Keratinocyte (primary cell): ENCODE data around the gene ATP1B2. TPM values are rescaled to one million over a fixed set of nuclear protein-coding genes. Genes with fewer than 3 reads are reported as not detected.

ENCODE experiments used
- DNase-seq: peaks from one replicate; pipeline ENCODE4 v3.0.0-alpha.2; 2011; ENCODE audit warnings: low read depth, missing footprints, low spot score
- FAIRE-seq: peaks from 2 replicates; lab custom pipeline; 2011; peaks lifted over from hg19 to GRCh38; lab: Jason Lieb, UNC
- H2AFZ ChIP-seq: 2 replicates; pipeline ENCODE4 v1.6.0; 2012; ENCODE audit warnings: low read length, control low read depth, inconsistent platforms; ENCODE audit not compliant: control insufficient read depth
- H3K27ac ChIP-seq: 2 replicates; pipeline ENCODE4 v1.5.1; 2011; ENCODE audit warnings: low read length; ENCODE audit not compliant: control insufficient read depth, insufficient read depth
- H3K27me3 ChIP-seq: 3 replicates; pipeline ENCODE4 v1.6.0; 2011; ENCODE audit warnings: low read length; ENCODE audit not compliant: control insufficient read depth, insufficient read depth; ENCODE audit errors: extremely low read depth
- H3K36me3 ChIP-seq, 2 experiments: 2 replicates in 1 of 2; 3 replicates in 1 of 2; pipeline ENCODE4 v1.5.1; 2011; ENCODE audit warnings: low read length in 2 of 2, mild to moderate bottlenecking in 1 of 2; ENCODE audit not compliant: control insufficient read depth in 2 of 2, insufficient read depth in 2 of 2; ENCODE audit errors: extremely low read depth in 1 of 2
- H3K4me1 ChIP-seq: 3 replicates; pipeline ENCODE4 v1.5.1; 2011; ENCODE audit warnings: low read length; ENCODE audit not compliant: control insufficient read depth, insufficient read depth; ENCODE audit errors: extremely low read depth
- H3K4me2 ChIP-seq: 3 replicates; pipeline ENCODE4 v1.6.0; 2011; ENCODE audit warnings: low read depth, low read length; ENCODE audit not compliant: control insufficient read depth, insufficient read depth; ENCODE audit errors: extremely low read depth
- H3K4me3 ChIP-seq, 3 experiments: fragments of 200-600 bp in 1 of 3; sonication (generic) in 1 of 3; 2 replicates in 2 of 3; 3 replicates in 1 of 3; pipeline ENCODE4 v1.5.1; 2011 to 2016; ENCODE audit warnings: low read length in 3 of 3, mild to moderate bottlenecking in 3 of 3, control low read depth in 2 of 3, inconsistent platforms in 1 of 3, low read depth in 1 of 3, mixed read lengths in 1 of 3, mixed run types in 1 of 3, moderate library complexity in 1 of 3; ENCODE audit not compliant: control insufficient read depth in 2 of 3, insufficient read depth in 2 of 3; ENCODE audit errors: extremely low read depth in 1 of 3
- H3K79me2 ChIP-seq: 2 replicates; pipeline ENCODE4 v1.6.0; 2012; ENCODE audit warnings: low read length; ENCODE audit not compliant: control insufficient read depth, insufficient read depth
- H3K9ac ChIP-seq: 3 replicates; pipeline ENCODE4 v1.6.0; 2011; ENCODE audit warnings: low read length; ENCODE audit not compliant: control insufficient read depth, insufficient read depth; ENCODE audit errors: extremely low read depth
- H3K9me1 ChIP-seq: 3 replicates; pipeline ENCODE4 v1.6.0; 2011; ENCODE audit warnings: low read length; ENCODE audit not compliant: control insufficient read depth, insufficient read depth; ENCODE audit errors: extremely low read depth
- H3K9me3 ChIP-seq: 2 replicates; pipeline ENCODE4 v1.5.1; 2012; ENCODE audit warnings: low read depth, low read length; ENCODE audit not compliant: control insufficient read depth
- H4K20me1 ChIP-seq: 3 replicates; pipeline ENCODE4 v1.6.0; 2011; ENCODE audit warnings: low read length; ENCODE audit not compliant: control insufficient read depth, insufficient read depth; ENCODE audit errors: extremely low read depth
- CTCF ChIP-seq, 3 experiments: IDR thresholded peaks in 1 of 3; conservative IDR thresholded peaks in 1 of 3; optimal IDR thresholded peaks in 1 of 3; 2 replicates in 2 of 3; 3 replicates in 1 of 3; pipeline versions ENCODE3 to v1.5.1; 2011; ENCODE audit warnings: low read length in 3 of 3, mild to moderate bottlenecking in 3 of 3, moderate library complexity in 2 of 3, control low read depth in 1 of 3, inconsistent platforms in 1 of 3; ENCODE audit not compliant: insufficient read depth in 2 of 3; ENCODE audit errors: extremely low read depth in 1 of 3
- EZH2 ChIP-seq: IDR thresholded peaks from one replicate; pipeline ENCODE4 v1.6.1; 2012; ENCODE audit warnings: inconsistent platforms, mild to moderate bottlenecking, low read length, moderate library complexity
- dilution Hi-C: fragments of 300-500 bp; cut with MboI; formaldehyde crosslinking; loops from one replicate; pipeline ENCODE4 v1.7.0; 2020; ENCODE audit warnings: low sequenced_read_pairs; ENCODE audit not compliant: extremely low pct_ligation_motif_present
- polyA plus RNA-seq, 5 experiments: library from polyadenylated mRNA; depleted of rRNA in 3 of 5; stranded (reverse) in 3 of 5; stranded (forward) in 1 of 5; unstranded in 1 of 5; fragments of >200 nt; gene quantifications; 1 replicate in 1 of 5; 2 replicates in 3 of 5; 3 replicates in 1 of 5; pipeline versions ENCODE4 v1.2.1 to v1.2.3, GENCODE V29; 2011 to 2012; ENCODE audit warnings: missing spikeins in 2 of 5, low read depth in 1 of 5, low replicate concordance in 1 of 5

ATP1B2 gene
- polyA plus RNA-seq, 1 donor (not counting 4 experiments of a cell fraction or from before 2014, with no cell fraction given) = not detected

GRCh38 chr17:7655541-7655840, 4.8 kb downstream of the ATP1B2 start:
- Histone ChIP-seq H3K4me2 (no peak overlapping the region), H3K79me2 (no peaks in the 10 kb centered on the region), H3K27me3 (peaks cover 38% of the 10 kb centered on the region), H3K4me3 (no peak overlapping the region), H3K27ac (no peak overlapping the region), H3K9me1 (no peaks in the 10 kb centered on the region), H2AFZ (no peak overlapping the region), H3K4me1 (peaks cover 4% of the 10 kb centered on the region), H3K36me3 (no peaks in the 10 kb centered on the region), H3K9ac (no peak overlapping the region), H4K20me1 (no peaks in the 10 kb centered on the region), H3K9me3 (no peaks in the 10 kb centered on the region)
- no peak for TF ChIP-seq CTCF (optimal IDR thresholded peaks at IDR 0.05 in 1 of 3, IDR thresholded peaks at IDR 0.05 in 1 of 3, conservative IDR thresholded peaks at IDR 0.05 in 1 of 3; ENCODE audit: extremely low read depth in 1 of 3, insufficient read depth in 2 of 3, low read length in 3 of 3)
- no peak for TF ChIP-seq EZH2
- no peak for DNase-seq
- dilution Hi-C loops = no loop called here
- FAIRE-seq = no peak

DNA sequence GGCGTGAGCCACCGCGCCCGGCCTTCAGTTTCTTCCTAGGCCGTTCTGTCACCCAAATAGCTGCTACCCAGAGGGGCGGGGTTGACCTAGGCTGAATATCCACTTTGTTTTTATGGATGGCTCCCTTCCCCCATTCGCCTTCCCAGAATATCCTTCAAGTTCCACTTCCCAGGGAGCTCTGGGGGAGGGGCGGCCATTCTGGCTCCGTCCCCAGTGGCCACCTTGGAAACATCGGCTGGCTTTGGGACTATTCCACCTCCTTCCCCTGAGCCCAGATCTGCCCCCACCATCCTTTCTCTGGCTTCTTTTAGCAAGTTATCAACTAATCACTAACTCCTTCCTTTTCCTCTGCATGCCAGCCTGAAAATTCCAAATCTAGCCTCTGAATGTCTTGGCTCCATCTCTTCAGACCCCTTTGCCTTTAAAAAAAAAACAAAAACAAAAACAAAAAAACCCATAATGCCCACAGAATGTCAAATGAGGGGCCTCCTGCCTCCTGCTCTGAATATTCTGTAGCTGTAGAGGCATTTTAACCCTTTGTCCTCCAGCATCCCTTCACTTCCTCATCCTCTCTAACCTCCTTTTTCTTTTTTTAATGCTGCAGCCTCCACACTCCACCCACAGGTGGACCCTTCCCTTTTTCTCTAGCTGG, 6.4 kb downstream of the ATP1B2 start:
- H3K9ac ChIP-seq = no peak overlapping the region
- dilution Hi-C loops = no loop called here
- FAIRE-seq = no peak
- no peaks in the 10 kb centered on the region for H3K36me3 ChIP-seq
- H3K4me1 ChIP-seq = no peaks in the 10 kb centered on the region
- no peaks in the 10 kb centered on the region for H3K9me3 ChIP-seq
- H3K4me2 ChIP-seq = no peak overlapping the region
- TF ChIP-seq EZH2 = no peak
- TF ChIP-seq CTCF (optimal IDR thresholded peaks at IDR 0.05 in 1 of 3, IDR thresholded peaks at IDR 0.05 in 1 of 3, conservative IDR thresholded peaks at IDR 0.05 in 1 of 3; ENCODE audit: extremely low read depth in 1 of 3, insufficient read depth in 2 of 3, low read length in 3 of 3) = no peak
- H3K4me3 ChIP-seq = no peak overlapping the region
- no peak for DNase-seq
- H3K9me1 ChIP-seq = no peaks in the 10 kb centered on the region
- H4K20me1 ChIP-seq = no peaks in the 10 kb centered on the region
- no peak overlapping the region for H2AFZ ChIP-seq
- H3K27ac ChIP-seq = no peak overlapping the region
- no peaks in the 10 kb centered on the region for H3K79me2 ChIP-seq
- H3K27me3 ChIP-seq = peaks cover 22% of the 10 kb centered on the region
